WI38 (cell line): ENCODE data around the gene FLT3.

Experiments
- H3K4me3 ChIP-seq: 2 replicates; pipeline ENCODE4 v1.5.1; 2011; ENCODE audit warnings: low read depth, mild to moderate bottlenecking, control low read depth, low read length
- CTCF ChIP-seq: IDR thresholded peaks from 2 replicates; pipeline ENCODE4 v1.5.1; 2012; ENCODE audit warnings: low read depth, mild to moderate bottlenecking, control low read depth, low read length

Gene FLT3

GRCh38 chr13:28031896-28032288, 68.5 kb downstream of the FLT3 start:
- no peak for TF ChIP-seq CTCF
- H3K4me3 ChIP-seq = no peak overlapping the region

- H3K4me3 ChIP-seq = no peak overlapping the region
- no peak for TF ChIP-seq CTCF
Observed at GRCh38 chr13:28031220-28031895, 69.0 kb downstream of the FLT3 start.

- no peak for TF ChIP-seq CTCF
- no peak overlapping the region for H3K4me3 ChIP-seq
Observed at GRCh38 chr13:28027607-28028364, 72.6 kb downstream of the FLT3 start.

DNA sequence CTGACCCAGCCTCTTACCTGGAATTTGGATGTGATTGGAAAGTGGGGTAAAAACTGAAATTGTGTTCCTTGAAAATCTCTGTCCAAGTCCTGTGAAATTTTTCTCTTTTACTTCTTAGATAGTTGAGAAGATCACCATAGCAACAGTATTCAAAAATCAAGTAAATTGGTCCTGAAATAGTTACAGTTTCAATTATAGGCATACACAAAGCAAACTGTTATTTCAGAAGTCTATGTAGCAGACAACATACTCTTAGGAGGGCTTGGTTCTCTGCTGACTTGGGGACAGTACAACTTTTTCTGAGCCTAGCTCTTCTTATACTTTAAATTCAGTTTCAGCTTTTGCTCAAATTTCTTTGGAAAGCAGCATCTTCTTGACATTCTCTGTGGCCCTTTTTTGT, 73.3 kb downstream of the FLT3 start:
- no peak for TF ChIP-seq CTCF
- H3K4me3 ChIP-seq = no peak overlapping the region

DNA sequence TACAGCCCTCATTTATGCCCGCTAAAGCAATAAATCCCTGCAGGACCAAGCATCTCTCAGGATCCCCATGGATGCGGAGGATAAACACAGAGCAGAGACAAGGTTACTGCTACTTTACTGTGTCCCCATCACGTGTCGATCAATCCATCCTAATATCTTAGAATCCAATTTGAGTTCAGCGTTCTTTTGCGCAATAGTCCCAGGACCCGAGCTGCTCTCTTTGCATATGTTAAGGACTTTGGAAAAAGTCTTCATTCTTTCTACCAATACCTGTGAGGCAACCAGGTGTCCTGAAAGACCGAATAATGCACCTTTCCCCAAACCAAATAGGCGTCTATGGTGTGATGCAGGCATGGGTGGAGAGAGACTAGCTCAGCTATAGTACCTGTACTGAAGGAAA, 73.9 kb downstream of the FLT3 start:
- no peak for TF ChIP-seq CTCF
- H3K4me3 ChIP-seq = no peak overlapping the region

GRCh38 chr13:28022848-28023518, 77.4 kb downstream of the FLT3 start:
- no peak for TF ChIP-seq CTCF
- no peak overlapping the region for H3K4me3 ChIP-seq

- no peak for TF ChIP-seq CTCF
- H3K4me3 ChIP-seq = no peak overlapping the region
Observed at GRCh38 chr13:28014301-28014700, 86.1 kb downstream of the FLT3 start.
